OCI-LY3 (cell line): ENCODE results near the gene MAP4.

Experiments used
- H2AFZ ChIP-seq: fragments of 200-600, 300-600 bp; shearing (Covaris generic); 2 replicates; pipeline ENCODE4 v1.6.0; 2014; ENCODE audit warnings: antibody characterized with exemption, low read depth, low read length
- H3K27ac ChIP-seq: fragments of 200-600, 300-600 bp; sonication (generic); 2 replicates; pipeline ENCODE4 v1.5.1; 2014; ENCODE audit warnings: mild to moderate bottlenecking, low read length, moderate library complexity, mixed read lengths
- H3K27me3 ChIP-seq: fragments of 200-600, 300-600 bp; sonication (generic); 2 replicates; pipeline ENCODE4 v1.6.1; 2014; ENCODE audit warnings: low read depth, low read length, mixed read lengths
- H3K36me3 ChIP-seq: fragments of 200-600, 300-600 bp; sonication (generic); replicated peaks from 2 replicates; pipeline ENCODE3; 2014; ENCODE audit warnings: low read depth, low read length, mixed read lengths
- H3K4me1 ChIP-seq: fragments of 300-600, 200-600 bp; sonication (generic); 2 replicates; pipeline ENCODE4 v1.6.1; 2014; ENCODE audit warnings: low read length, mixed read lengths
- H3K4me2 ChIP-seq: fragments of 200-600, 300-600 bp; sonication (generic); 2 replicates; pipeline ENCODE4 v1.6.1; 2014; ENCODE audit warnings: low read length, mixed read lengths
- H3K4me3 ChIP-seq: fragments of 300-600, 200-600 bp; sonication (generic); 2 replicates; pipeline ENCODE4 v1.5.1; 2014; ENCODE audit warnings: antibody characterized with exemption, mild to moderate bottlenecking, low read length, moderate library complexity
- H3K79me2 ChIP-seq: fragments of 300-600, 200-600 bp; shearing (Covaris generic); 2 replicates; pipeline ENCODE4 v1.6.1; 2014; ENCODE audit warnings: mild to moderate bottlenecking, low read length, mixed read lengths
- H3K9ac ChIP-seq: fragments of 300-600, 200-600 bp; shearing (Covaris generic); 2 replicates; pipeline ENCODE4 v1.6.0; 2014; ENCODE audit warnings: mild to moderate bottlenecking, low read length, moderate library complexity
- H3K9me3 ChIP-seq: fragments of 200-600, 300-600 bp; shearing (Covaris generic); 2 replicates; pipeline ENCODE4 v1.6.1; 2014; ENCODE audit warnings: low read length, mixed read lengths; ENCODE audit not compliant: insufficient read depth
- H4K20me1 ChIP-seq: fragments of 200-600, 300-600 bp; sonication (generic); 2 replicates; pipeline ENCODE4 v1.6.1; 2016; ENCODE audit warnings: low read length, mixed read lengths; ENCODE audit not compliant: insufficient read depth
- EZH2phosphoT487 ChIP-seq: fragments of 200-600 bp; shearing (Covaris generic); IDR thresholded peaks from 2 replicates; pipeline ENCODE4 v1.6.1; 2018; ENCODE audit warnings: antibody characterized with exemption, mixed run types, low read depth
- TF ChIP-seq, protein P1 (sequence below): fragments of 200-600, 300-600 bp; sonication (generic); IDR thresholded peaks from 2 replicates; pipeline ENCODE4 v1.5.1; 2014; ENCODE audit warnings: antibody characterized with exemption, low read length, low read depth

Gene MAP4

GRCh38 chr3:47870702-47871260, 145.4 kb downstream of the MAP4 start:
- Histone ChIP-seq H4K20me1 (peaks cover 10% of the 10 kb centered on the region), H3K9me3 (no peaks in the 10 kb centered on the region), H3K79me2 (no peaks in the 10 kb centered on the region), H3K4me1 (no peaks in the 10 kb centered on the region), H3K27me3 (no peaks in the 10 kb centered on the region), H3K9ac (no peak overlapping the region), H3K27ac (no peak overlapping the region), H3K4me2 (no peak overlapping the region), H2AFZ (no peak overlapping the region), H3K36me3 (peaks cover 51% of the 10 kb centered on the region), H3K4me3 (no peak overlapping the region)
- TF ChIP-seq EZH2phosphoT487, result no peak
- TF ChIP-seq, protein P1, sequence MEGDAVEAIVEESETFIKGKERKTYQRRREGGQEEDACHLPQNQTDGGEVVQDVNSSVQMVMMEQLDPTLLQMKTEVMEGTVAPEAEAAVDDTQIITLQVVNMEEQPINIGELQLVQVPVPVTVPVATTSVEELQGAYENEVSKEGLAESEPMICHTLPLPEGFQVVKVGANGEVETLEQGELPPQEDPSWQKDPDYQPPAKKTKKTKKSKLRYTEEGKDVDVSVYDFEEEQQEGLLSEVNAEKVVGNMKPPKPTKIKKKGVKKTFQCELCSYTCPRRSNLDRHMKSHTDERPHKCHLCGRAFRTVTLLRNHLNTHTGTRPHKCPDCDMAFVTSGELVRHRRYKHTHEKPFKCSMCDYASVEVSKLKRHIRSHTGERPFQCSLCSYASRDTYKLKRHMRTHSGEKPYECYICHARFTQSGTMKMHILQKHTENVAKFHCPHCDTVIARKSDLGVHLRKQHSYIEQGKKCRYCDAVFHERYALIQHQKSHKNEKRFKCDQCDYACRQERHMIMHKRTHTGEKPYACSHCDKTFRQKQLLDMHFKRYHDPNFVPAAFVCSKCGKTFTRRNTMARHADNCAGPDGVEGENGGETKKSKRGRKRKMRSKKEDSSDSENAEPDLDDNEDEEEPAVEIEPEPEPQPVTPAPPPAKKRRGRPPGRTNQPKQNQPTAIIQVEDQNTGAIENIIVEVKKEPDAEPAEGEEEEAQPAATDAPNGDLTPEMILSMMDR, result no peak

GRCh38 chr3:47870156-47870555, 146.1 kb downstream of the MAP4 start:
- H3K36me3 ChIP-seq, result peaks cover 55% of the 10 kb centered on the region

DNA sequence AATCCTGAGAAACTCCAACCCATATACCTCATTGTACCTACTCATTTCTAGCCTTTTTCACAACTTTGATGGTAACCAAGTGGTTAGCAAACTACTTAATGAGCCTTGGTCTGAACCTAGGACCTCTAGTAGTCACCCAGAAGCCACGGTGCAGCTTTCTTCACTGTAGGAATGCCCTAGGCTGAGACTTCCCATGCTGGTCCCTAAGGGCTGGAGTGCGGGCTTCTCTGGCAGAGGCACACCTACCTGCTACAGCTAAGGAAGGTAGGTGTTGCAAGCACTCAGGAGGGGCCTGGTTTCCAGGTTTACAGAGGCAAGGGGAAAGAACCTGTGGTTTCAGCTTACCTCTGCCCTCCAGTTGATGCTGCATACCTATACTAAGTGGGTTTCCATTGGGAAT, 147.9 kb downstream of the MAP4 start:
- H3K9me3 ChIP-seq, result no peaks in the 10 kb centered on the region
- H3K9ac ChIP-seq, result no peak overlapping the region
- H3K27me3 ChIP-seq, result no peaks in the 10 kb centered on the region
- H4K20me1 ChIP-seq, result peaks cover 10% of the 10 kb centered on the region
- no peaks in the 10 kb centered on the region for H3K4me1 ChIP-seq
- H3K4me2 ChIP-seq, result no peak overlapping the region
- no peak overlapping the region for H2AFZ ChIP-seq
- H3K27ac ChIP-seq, result no peak overlapping the region
- H3K36me3 ChIP-seq, result peaks cover 56% of the 10 kb centered on the region
- TF ChIP-seq EZH2phosphoT487, result no peak
- TF ChIP-seq, protein P1, result no peak
- H3K79me2 ChIP-seq, result no peaks in the 10 kb centered on the region
- no peak overlapping the region for H3K4me3 ChIP-seq

More at GRCh38 chr3:47870156-47870555, 146.1 kb downstream of the MAP4 start:
- no peaks in the 10 kb centered on the region for H3K79me2 ChIP-seq
- H3K27ac ChIP-seq, result no peak overlapping the region
- H3K4me3 ChIP-seq, result no peak overlapping the region
- no peaks in the 10 kb centered on the region for H3K9me3 ChIP-seq
- no peak for TF ChIP-seq EZH2phosphoT487
- TF ChIP-seq, protein P1, result no peak
- H3K9ac ChIP-seq, result no peak overlapping the region
- H3K27me3 ChIP-seq, result no peaks in the 10 kb centered on the region
- no peaks in the 10 kb centered on the region for H3K4me1 ChIP-seq
- no peak overlapping the region for H2AFZ ChIP-seq
- no peak overlapping the region for H3K4me2 ChIP-seq
- H4K20me1 ChIP-seq, result peaks cover 10% of the 10 kb centered on the region

DNA sequence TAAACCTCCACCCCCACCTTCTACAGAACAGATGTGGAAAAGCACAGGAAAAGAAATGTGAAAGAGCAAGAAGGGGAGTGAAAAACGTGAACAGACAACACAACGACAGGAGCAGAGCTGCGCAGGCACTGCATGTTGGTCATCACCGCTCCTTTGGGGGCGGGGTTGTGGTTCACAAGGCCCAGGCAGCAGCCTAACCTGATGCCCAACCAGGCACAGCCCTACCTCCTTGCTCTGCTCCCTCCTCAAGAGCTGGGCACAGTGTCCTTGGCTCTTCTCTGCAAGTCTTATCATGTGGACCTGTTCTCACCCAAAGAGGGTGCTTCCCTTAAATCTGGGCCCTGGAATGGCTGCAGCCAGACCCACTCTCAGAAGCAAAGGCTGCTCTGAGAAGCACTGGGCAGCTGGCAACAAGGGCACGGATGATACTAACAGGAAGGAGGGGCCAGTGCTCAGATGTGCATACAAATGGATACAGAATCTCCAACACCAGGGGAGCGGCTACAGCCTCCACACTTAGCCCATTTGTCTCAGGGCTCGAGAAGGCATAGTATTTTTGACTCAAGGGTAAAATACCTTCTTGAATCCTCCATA, 148.7 kb downstream of the MAP4 start:
- Histone ChIP-seq H3K79me2 (no peaks in the 10 kb centered on the region), H3K9me3 (no peaks in the 10 kb centered on the region), H3K4me3 (no peak overlapping the region), H2AFZ (no peak overlapping the region), H3K4me2 (no peak overlapping the region), H3K27me3 (no peaks in the 10 kb centered on the region), H3K27ac (no peak overlapping the region), H3K4me1 (no peaks in the 10 kb centered on the region), H3K36me3 (peaks cover 57% of the 10 kb centered on the region), H3K9ac (no peak overlapping the region), H4K20me1 (peaks cover 10% of the 10 kb centered on the region)
- TF ChIP-seq EZH2phosphoT487, result no peak
- TF ChIP-seq, protein P1, result no peak
